Lower leg skin (tissue), 4 donors: ENCODE results near the gene SFMBT2. TPM values are rescaled to one million over a fixed set of nuclear protein-coding genes. Genes with fewer than 3 reads are reported as not detected.

Source experiments
- DNase-seq, 2 donors: peaks; one replicate each; pipeline ENCODE4 v3.0.0-alpha.2; 2019; ENCODE audit warnings: low spot score in 2 of 2
- H3K4me3 ChIP-seq: fragments of 200-600 bp; sonication (generic); 2 replicates; pipeline ENCODE4 v1.5.1; 2017; ENCODE audit warnings: mild to moderate bottlenecking, low read depth; ENCODE audit not compliant: poor library complexity, severe bottlenecking
- POLR2A ChIP-seq, 2 donors: fragments of 450-650 bp; IDR thresholded peaks; one replicate each; pipeline ENCODE4 v1.6.1; 2016 to 2017; ENCODE audit warnings: antibody characterized with exemption in 2 of 2, mild to moderate bottlenecking in 1 of 2, moderate library complexity in 1 of 2
- WGBS, 2 donors: methylation state at CpG; one replicate each; pipeline ENCODE4 v1.1.5; 2018; 5-methylcytosine and 5-hydroxymethylcytosine counted together
- intact Hi-C: fragments of 100-400 bp; cut with DNase I; formaldehyde crosslinking; loops from one replicate; pipeline ENCODE4 v1.15.0; 2023; ENCODE audit warnings: low total_unique reads
- total RNA-seq, 4 donors: library from RNA; depleted of rRNA; stranded (reverse); fragments of >200 nt; gene quantifications; one replicate each; pipeline ENCODE4 v1.1.0, GENCODE V29; 2016
- TF ChIP-seq, protein P1 (sequence below), 3 donors: fragments of 450-650 bp; IDR thresholded peaks; one replicate each; pipeline ENCODE4 v1.5.1; 2016; ENCODE audit warnings: antibody characterized with exemption in 3 of 3, mild to moderate bottlenecking in 3 of 3, moderate library complexity in 2 of 3

Gene SFMBT2
- total RNA-seq, 4 donors from 2014 or later = 0.42 to 3.3 (median 1.9) TPM

DNA sequence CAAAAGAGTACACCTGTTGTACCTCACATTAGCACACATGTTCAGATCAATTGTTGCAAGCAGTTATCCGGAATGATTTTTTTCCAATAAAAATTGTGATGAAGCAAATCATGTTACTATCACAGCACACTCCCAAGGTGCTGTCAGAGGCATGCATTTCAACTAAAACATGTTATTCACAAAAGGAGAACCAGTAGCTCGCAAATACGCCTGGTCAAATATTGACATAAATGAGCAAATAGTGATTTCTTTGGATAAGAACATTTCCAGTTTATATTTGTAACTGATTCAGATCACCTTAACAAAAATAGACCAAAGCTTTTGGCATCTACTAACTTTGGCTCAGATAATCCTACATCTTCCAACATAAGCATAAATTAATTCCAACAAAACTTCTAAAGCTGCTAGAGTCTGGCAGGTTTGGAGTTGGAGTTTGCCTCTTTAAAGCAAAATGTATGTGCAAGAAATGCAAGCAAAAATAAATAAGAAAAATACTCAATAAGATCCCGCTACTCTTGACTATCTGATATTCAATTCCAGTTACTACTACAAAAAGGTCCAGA, 208.0 kb downstream of the SFMBT2 start:
- no peak overlapping the region for H3K4me3 ChIP-seq
- intact Hi-C loops = no loop called here
- DNase-seq = no peak
- TF ChIP-seq, protein P1, sequence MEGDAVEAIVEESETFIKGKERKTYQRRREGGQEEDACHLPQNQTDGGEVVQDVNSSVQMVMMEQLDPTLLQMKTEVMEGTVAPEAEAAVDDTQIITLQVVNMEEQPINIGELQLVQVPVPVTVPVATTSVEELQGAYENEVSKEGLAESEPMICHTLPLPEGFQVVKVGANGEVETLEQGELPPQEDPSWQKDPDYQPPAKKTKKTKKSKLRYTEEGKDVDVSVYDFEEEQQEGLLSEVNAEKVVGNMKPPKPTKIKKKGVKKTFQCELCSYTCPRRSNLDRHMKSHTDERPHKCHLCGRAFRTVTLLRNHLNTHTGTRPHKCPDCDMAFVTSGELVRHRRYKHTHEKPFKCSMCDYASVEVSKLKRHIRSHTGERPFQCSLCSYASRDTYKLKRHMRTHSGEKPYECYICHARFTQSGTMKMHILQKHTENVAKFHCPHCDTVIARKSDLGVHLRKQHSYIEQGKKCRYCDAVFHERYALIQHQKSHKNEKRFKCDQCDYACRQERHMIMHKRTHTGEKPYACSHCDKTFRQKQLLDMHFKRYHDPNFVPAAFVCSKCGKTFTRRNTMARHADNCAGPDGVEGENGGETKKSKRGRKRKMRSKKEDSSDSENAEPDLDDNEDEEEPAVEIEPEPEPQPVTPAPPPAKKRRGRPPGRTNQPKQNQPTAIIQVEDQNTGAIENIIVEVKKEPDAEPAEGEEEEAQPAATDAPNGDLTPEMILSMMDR (IDR thresholded peaks at IDR 0.05) = no peak
- no peak for TF ChIP-seq POLR2A (IDR thresholded peaks at IDR 0.05)
- WGBS, 2 donors = 73 to 89% methylated on average over 4 of the region's 4 CpGs

DNA sequence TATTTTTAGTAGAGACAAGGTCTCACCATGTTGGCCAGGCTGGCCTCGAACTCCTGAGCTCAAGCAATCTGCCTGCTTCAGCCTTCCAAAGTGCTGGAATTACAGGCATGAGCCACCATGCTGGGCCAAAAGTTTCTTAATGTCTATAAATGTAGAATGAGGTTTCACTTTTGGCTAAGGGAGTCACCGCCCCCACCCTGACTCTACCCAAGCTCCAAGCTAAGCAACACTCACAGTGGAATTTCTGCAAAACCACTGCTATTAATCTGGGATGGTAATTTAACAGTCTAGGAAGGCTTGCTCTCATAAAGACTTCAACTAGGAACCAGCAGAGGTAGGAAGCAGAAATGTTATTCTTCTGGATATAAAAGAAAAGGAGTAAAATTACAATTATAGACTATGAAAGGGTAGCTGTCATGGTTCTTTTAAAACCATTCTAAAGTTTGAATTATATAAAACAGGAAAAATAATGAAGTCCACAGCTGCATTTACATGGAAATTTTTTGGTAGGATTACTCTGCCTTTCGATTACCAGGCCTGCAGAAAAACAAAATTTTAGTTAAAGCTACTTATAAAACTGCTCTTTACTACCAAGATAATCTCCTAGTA, 211.6 kb downstream of the SFMBT2 start:
- TF ChIP-seq POLR2A (IDR thresholded peaks at IDR 0.05) = no peak
- TF ChIP-seq, protein P1 (IDR thresholded peaks at IDR 0.05) = no peak
- no peak for DNase-seq
- WGBS, 2 donors = 87 to 91% methylated on average over 3 of the region's 3 CpGs
- intact Hi-C loops = no loop called here
- H3K4me3 ChIP-seq = no peak overlapping the region

DNA sequence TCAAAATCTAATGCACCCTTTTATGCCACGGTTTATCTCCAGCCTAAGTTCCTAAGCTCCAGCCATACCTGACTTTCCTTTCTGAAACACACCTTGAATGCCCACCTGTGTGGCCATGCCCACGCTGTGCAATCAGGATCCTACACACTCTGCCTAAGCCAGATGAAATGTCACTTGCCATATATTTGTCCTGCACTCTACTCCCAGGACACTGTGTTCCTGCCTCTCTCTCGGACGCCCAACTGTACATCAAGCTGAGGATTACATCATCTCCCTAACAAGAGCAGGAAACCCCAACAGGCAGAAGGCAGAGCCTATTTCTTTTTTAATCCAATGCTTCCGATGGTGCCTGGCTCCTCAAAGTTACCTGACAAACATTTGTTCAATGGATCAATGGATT, 214.6 kb downstream of the SFMBT2 start:
- no peak overlapping the region for H3K4me3 ChIP-seq
- intact Hi-C loops = no loop called here
- no peak for DNase-seq
- no peak for TF ChIP-seq POLR2A (IDR thresholded peaks at IDR 0.05)
- TF ChIP-seq, protein P1 (IDR thresholded peaks at IDR 0.05) = no peak
- 95 to 99% methylated on average over 5 of the region's 5 CpGs for WGBS, 2 donors

DNA sequence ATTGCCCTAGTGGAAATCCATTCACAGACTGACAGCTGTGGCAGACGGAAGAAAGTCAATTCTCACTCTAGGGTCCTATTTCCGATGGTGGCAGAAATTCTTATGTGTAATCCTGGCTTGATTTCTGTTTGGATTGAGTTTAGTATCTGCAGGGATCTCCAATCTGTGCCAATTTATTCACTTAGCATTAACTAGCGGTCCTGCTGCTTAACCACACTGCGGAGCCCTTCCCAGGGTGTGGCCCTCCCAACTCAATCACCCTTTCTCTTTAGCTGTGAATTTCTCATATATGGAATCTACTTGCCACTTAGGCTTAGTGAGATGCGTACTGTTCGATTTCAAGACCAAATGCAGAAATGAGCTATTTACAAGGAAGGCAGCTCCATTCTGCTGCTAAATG, 215.7 kb downstream of the SFMBT2 start:
- DNase-seq = no peak
- TF ChIP-seq, protein P1 (IDR thresholded peaks at IDR 0.05) = no peak
- no peak for TF ChIP-seq POLR2A (IDR thresholded peaks at IDR 0.05)

DNA sequence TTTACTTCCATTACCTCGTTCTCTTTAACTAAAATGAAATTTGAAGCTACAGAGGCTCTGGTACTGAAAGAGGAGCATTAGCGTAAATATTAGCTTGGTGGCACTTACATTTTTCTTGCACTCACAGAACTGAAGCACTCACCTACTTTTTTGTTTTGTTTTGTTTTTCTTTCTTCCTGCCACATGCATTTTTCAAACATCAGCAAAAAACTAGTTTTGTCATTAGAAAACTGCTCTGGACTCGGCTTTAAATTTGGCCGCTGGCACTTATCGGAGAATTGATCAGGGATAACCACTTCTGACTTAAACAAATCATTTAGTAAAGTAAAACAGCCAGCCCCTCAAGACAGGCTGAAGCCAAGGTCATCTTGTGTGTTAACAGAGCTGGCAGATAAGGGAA, 216.3 kb downstream of the SFMBT2 start:
- 95 to 98% methylated on average over 5 of the region's 5 CpGs for WGBS, 2 donors
- intact Hi-C loops = no loop called here
- TF ChIP-seq POLR2A (IDR thresholded peaks at IDR 0.05) = no peak
- H3K4me3 ChIP-seq = no peak overlapping the region
- no peak for DNase-seq

More for the DNA sequence above, 215.7 kb downstream of the SFMBT2 start:
- H3K4me3 ChIP-seq = no peak overlapping the region
- 97% methylated on average over 6 of the region's 6 CpGs for WGBS, 2 donors
- intact Hi-C loops = no loop called here

DNA sequence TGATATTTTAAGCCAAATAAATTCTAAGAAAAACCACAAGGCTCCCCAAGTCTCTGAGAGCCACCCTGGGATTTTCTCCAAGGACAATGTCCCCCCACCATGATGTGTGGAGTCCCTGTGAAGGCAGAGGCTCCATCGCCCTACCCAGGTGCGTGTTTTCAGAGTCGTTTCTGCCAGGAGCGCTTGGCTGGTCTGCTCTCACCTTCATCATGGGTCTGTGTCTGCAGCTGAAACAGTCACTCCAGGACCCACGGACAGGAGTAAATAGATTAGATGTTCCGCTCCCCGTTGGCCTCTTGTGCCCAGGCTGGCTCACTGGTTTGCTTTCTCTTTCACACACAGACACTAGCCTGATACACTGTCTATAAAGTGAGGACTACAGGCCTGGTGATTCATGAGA, 217.5 kb downstream of the SFMBT2 start:
- no peak overlapping the region for H3K4me3 ChIP-seq
- no peak for TF ChIP-seq POLR2A (IDR thresholded peaks at IDR 0.05)
- TF ChIP-seq, protein P1 (IDR thresholded peaks at IDR 0.05) = no peak
- DNase-seq = no peak
- WGBS, 2 donors = 90 to 98% methylated on average over 7 of the region's 7 CpGs
- intact Hi-C loops = no loop called here
